Ovary (tissue), 9 donors: Measurements from ENCODE around the gene TSSK6. TPM values are rescaled to one million over a fixed set of nuclear protein-coding genes. Genes with fewer than 3 reads are reported as not detected.

Experiments
- DNase-seq, 5 donors: peaks; one replicate each; pipeline ENCODE4 v3.0.0-alpha.2; 2019 to 2020
- H3K27ac ChIP-seq, 2 donors: fragments of 200-600 bp; one replicate each; pipeline versions ENCODE4 v1.5.1 to v1.8.0; 2019 to 2022
- H3K27me3 ChIP-seq: fragments of 200-600 bp; one replicate; pipeline ENCODE4 v1.8.0; 2022
- H3K36me3 ChIP-seq: fragments of 200-600 bp; sonication (generic); one replicate; pipeline ENCODE4 v1.5.1; 2019
- H3K4me1 ChIP-seq: one replicate; pipeline ENCODE4 v1.8.1; 2013; ENCODE audit warnings: mild to moderate bottlenecking, moderate library complexity; ENCODE audit not compliant: insufficient read depth
- H3K4me3 ChIP-seq: fragments of 200-600 bp; sonication (generic); one replicate; pipeline ENCODE4 v1.5.1; 2017
- H3K9me3 ChIP-seq, 2 donors: fragments of 200-600 bp in 1 of 2; sonication (generic) in 1 of 2; one replicate each; pipeline versions ENCODE4 v1.5.1 to v1.8.1; 2013 to 2019; ENCODE audit warnings: mild to moderate bottlenecking in 1 of 2, moderate library complexity in 1 of 2
- EP300 ChIP-seq: sonication (generic); formaldehyde crosslinking; IDR thresholded peaks from one replicate; pipeline ENCODE4 v1.6.1; 2017; ENCODE audit warnings: antibody characterized with exemption
- POLR2A ChIP-seq: fragments of 450-650 bp; IDR thresholded peaks from one replicate; pipeline ENCODE4 v1.6.1; 2017; ENCODE audit warnings: antibody characterized with exemption, mild to moderate bottlenecking, moderate library complexity
- WGBS, 3 donors: extraction: QIAGEN DNeasy Blood & Tissue Kit in 1 of 3; methylation state at CpG; one replicate each; pipeline versions ENCODE4 v1.1.5 to v1.1.7; 2013 to 2017; 5-methylcytosine and 5-hydroxymethylcytosine counted together
- intact Hi-C, 4 donors: fragments of 100-400 bp; cut with DNase I; formaldehyde crosslinking; loops; one replicate each; pipeline versions ENCODE4 v1.11.0 to v1.15.1; 2022 to 2023
- polyA plus RNA-seq, 2 donors: library from polyadenylated mRNA; stranded (reverse); fragments of 200-250 nt in 1 of 2; fragments of 350-450 nt in 1 of 2; fragmentation: Illumina TruSeq in 1 of 2; extraction: RNeasy Lipid Tissue Mini Kit (QIAGEN cat#74804) in 1 of 2; gene quantifications; one replicate each; pipeline ENCODE4 v1.2.3, GENCODE V29; 2013 to 2014
- total RNA-seq, 7 donors: library from RNA; depleted of rRNA in 2 of 7; stranded (reverse); fragments of >200 nt in 2 of 7; fragmentation: NEBNext Ultra II Directional in 3 of 7; extraction: Animal tissue kit (Norgen Biotek cat#: 25700) in 3 of 7; gene quantifications; one replicate each; pipeline versions ENCODE4 v1.1.0 to v1.2.4, GENCODE V29; 2016 to 2023
- TF ChIP-seq, protein P1 (sequence below), 3 donors: fragments of 450-650 bp in 2 of 3; fragments of 200-600 bp in 1 of 3; IDR thresholded peaks; one replicate each; pipeline versions ENCODE4 v1.5.1 to v1.8.0; 2016 to 2022; ENCODE audit warnings: antibody characterized with exemption in 3 of 3, mild to moderate bottlenecking in 1 of 3
- donor health status: DM: no; HTN: no; CAD: no; lungs with moderate emphysema.
- donor health status: DM: no; HTN: no; CAD: no.
- donor health status: Bipolar disorder and iron deficiency.
- donor health status: DM: yes; HTN: yes; CAD: no.
- donor health status: DM: no; HTN: no; CAD: no.
- donor health status: DM: yes; HTN: yes; CAD: no.

The TSSK6 gene
- total and polyA plus RNA-seq, 9 donors = 0.76 to 2.5 (median 1.1) TPM; not detected in 1

DNA sequence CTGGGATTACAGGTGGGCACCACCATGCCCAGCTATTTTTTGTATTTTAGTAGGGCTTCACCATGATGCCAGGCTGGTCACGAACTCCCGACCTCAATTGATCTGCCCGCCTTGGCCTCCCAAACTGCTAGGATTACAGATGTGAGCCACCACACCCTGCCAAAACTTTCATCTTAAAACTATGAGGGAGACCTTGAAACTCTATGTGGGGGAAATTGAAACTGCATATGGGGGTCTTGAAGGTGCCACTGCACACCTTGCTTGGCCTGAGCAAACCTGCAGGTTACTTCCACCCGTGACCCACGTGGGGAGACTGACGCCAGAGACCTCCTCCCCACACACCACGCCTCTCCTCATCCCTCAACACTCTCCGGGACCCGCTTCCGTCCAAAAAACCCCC lies 38.3 kb upstream of the TSSK6 start:
- H3K27me3 ChIP-seq = no peaks in the 10 kb centered on the region
- H3K4me3 ChIP-seq = no peak overlapping the region
- H3K9me3 ChIP-seq = no peaks in the 10 kb centered on the region
- no peak for DNase-seq
- H3K4me1 ChIP-seq = no peaks in the 10 kb centered on the region
- WGBS, 3 donors = 83 to 91% (median 89%) methylated on average over 10 of the region's 10 CpGs
- no peak overlapping the region for H3K27ac ChIP-seq
- no peaks in the 10 kb centered on the region for H3K36me3 ChIP-seq
- intact Hi-C loops = no loop called here
- no peak for TF ChIP-seq EP300
- TF ChIP-seq POLR2A = no peak
- TF ChIP-seq, protein P1, sequence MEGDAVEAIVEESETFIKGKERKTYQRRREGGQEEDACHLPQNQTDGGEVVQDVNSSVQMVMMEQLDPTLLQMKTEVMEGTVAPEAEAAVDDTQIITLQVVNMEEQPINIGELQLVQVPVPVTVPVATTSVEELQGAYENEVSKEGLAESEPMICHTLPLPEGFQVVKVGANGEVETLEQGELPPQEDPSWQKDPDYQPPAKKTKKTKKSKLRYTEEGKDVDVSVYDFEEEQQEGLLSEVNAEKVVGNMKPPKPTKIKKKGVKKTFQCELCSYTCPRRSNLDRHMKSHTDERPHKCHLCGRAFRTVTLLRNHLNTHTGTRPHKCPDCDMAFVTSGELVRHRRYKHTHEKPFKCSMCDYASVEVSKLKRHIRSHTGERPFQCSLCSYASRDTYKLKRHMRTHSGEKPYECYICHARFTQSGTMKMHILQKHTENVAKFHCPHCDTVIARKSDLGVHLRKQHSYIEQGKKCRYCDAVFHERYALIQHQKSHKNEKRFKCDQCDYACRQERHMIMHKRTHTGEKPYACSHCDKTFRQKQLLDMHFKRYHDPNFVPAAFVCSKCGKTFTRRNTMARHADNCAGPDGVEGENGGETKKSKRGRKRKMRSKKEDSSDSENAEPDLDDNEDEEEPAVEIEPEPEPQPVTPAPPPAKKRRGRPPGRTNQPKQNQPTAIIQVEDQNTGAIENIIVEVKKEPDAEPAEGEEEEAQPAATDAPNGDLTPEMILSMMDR (IDR thresholded peaks at IDR 0.05) = no peak

DNA sequence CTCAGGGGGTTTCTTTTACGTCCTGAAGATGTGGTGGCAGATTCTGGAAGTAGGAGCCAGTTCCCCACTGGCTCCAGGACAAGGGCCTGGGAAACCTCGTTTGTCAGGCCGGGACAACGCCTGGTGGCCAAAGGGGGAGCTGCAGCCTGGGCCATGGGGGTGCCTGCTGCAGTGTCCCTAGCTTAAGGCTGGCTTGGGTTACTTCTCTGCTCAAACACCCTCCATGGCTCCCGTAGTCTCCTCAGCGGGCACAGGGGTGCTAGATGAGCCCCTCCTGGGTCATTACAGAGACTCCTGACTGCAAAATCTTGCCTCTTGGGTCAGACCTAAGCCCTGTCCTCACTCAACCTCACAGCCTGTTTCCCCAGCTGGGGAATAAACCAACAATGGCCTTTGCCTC lies 37.5 kb upstream of the TSSK6 start:
- H3K4me1 ChIP-seq = no peaks in the 10 kb centered on the region
- H3K36me3 ChIP-seq = no peaks in the 10 kb centered on the region
- H3K27me3 ChIP-seq = no peaks in the 10 kb centered on the region
- no peak overlapping the region for H3K4me3 ChIP-seq
- 59 to 73% (median 66%) methylated on average over 5 to 6 of the region's 6 CpGs for WGBS, 3 donors
- H3K9me3 ChIP-seq = no peaks in the 10 kb centered on the region
- intact Hi-C loops = no loop called here
- no peak for DNase-seq
- TF ChIP-seq EP300 (no peak), POLR2A (no peak)
- TF ChIP-seq, protein P1 (IDR thresholded peaks at IDR 0.05) = no peak
- H3K27ac ChIP-seq = no peak overlapping the region

DNA sequence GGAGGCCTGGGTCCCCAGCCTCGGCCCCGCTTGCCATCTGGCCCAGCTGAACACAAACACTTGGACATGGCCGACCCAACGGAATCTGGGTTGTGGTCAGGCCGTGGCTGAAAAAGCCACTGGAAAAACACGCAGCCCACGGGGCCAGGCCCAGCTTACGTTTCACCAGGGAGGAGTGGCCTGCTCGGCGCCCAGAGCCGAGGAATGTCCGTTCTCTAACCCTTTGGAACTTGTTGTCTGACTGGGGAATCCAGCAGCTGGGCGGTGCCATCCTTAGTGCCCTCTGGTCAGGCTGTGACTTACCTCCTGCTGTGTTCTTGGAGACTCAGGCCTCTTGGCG lies 36.5 kb upstream of the TSSK6 start:
- DNase-seq = no peak
- intact Hi-C loops = no loop called here
- TF ChIP-seq, protein P1 (IDR thresholded peaks at IDR 0.05) = no peak
- TF ChIP-seq EP300 = no peak
- no peak for TF ChIP-seq POLR2A
- Histone ChIP-seq H3K36me3 (no peaks in the 10 kb centered on the region), H3K27me3 (no peaks in the 10 kb centered on the region), H3K4me1 (no peaks in the 10 kb centered on the region), H3K9me3 (no peaks in the 10 kb centered on the region), H3K4me3 (no peak overlapping the region), H3K27ac (no peak overlapping the region)
- WGBS, 3 donors = 52 to 58% (median 53%) methylated on average over 14 of the region's 14 CpGs

DNA sequence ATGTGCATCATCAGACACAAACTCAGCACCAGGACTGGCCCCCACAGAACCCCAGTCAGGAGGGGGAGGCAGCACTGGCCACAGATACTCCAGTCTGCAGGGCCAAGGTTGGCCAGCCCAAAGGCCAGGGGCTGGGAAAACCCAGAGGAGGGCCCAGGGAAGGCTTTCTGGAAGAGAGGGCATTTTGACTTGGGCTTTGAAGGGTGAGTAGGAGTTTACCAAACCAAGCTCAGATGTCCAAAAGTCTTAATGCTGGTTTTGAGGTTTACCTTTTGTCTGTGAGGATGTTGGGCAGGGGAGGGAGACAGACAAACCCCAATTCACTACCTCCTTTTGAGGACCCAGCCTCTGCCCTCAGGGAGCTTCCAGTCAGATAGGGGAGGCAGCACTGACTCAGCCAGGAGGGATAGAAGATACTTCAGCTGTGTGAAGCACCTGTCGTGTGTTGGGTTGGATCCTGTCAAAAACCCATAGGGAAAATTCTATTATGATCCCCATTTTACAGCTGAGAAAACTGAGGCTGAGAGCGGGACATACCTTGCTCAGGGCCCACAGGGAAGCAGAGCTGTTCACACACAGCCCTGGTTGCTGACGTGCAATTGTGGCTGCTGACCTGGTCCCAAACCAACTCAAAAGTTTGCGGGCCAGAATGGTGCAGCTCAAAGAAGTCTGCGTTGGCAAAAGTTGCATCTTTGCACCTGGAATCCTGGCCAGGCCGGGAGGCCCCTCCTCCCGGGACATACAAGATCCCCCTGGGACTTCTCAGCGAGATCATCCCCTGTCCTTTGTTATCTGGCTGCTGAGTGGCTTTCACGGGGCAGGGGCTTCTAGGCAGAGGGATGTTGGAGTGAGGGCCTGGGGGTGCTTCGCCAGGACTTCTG lies 35.9 kb upstream of the TSSK6 start:
- Histone ChIP-seq H3K9me3 (no peaks in the 10 kb centered on the region), H3K4me3 (no peak overlapping the region), H3K27me3 (no peaks in the 10 kb centered on the region), H3K36me3 (no peaks in the 10 kb centered on the region), H3K27ac (no peak overlapping the region), H3K4me1 (no peaks in the 10 kb centered on the region)
- TF ChIP-seq EP300 = no peak
- TF ChIP-seq POLR2A = no peak
- TF ChIP-seq, protein P1 (IDR thresholded peaks at IDR 0.05) = no peak
- no peak for DNase-seq
- 61 to 77% (median 62%) methylated on average over 10 of the region's 10 CpGs for WGBS, 3 donors
- intact Hi-C loops = no loop called here
